IMR-90 (cell line): ENCODE measurements around the gene PAK5.

ENCODE experiments used
- CEBPB ChIP-seq: IDR thresholded peaks from 2 replicates; pipeline ENCODE4 v1.6.1; 2012; ENCODE audit warnings: low read depth, low read length, improper control_type of control experiment
- CHD1 ChIP-seq: IDR thresholded peaks from 2 replicates; pipeline ENCODE4 v1.6.1; 2012; ENCODE audit warnings: low read depth, low read length, improper control_type of control experiment
- FOS ChIP-seq: fragments of 150-350 bp; IDR thresholded peaks from 2 replicates; pipeline ENCODE4 v1.6.1; 2016; ENCODE audit warnings: low read depth, low read length
- MAFK ChIP-seq: IDR thresholded peaks from 2 replicates; pipeline ENCODE4 v1.6.1; 2012; ENCODE audit warnings: low read depth, low read length, improper control_type of control experiment
- MXI1 ChIP-seq: IDR thresholded peaks from 2 replicates; pipeline ENCODE4 v1.6.1; 2012; ENCODE audit warnings: low read depth, mild to moderate bottlenecking, low read length, moderate library complexity, borderline replicate concordance
- POLR2A ChIP-seq: IDR thresholded peaks from 2 replicates; pipeline ENCODE4 v1.6.1; 2012; ENCODE audit warnings: mild to moderate bottlenecking, low read depth, low read length
- RAD21 ChIP-seq: IDR thresholded peaks from 2 replicates; pipeline ENCODE4 v1.6.1; 2012; ENCODE audit warnings: low read length, improper control_type of control experiment
- RCOR1 ChIP-seq: IDR thresholded peaks from 2 replicates; pipeline ENCODE4 v1.6.1; 2012; ENCODE audit warnings: mild to moderate bottlenecking, low read length, improper control_type of control experiment; ENCODE audit not compliant: insufficient replicate concordance
- RFX5 ChIP-seq: IDR thresholded peaks from 2 replicates; pipeline ENCODE4 v1.8.0; 2012; ENCODE audit warnings: low read depth, mild to moderate bottlenecking, low read length, moderate library complexity
- SMC3 ChIP-seq: fragments of 150-350 bp; IDR thresholded peaks from 2 replicates; pipeline ENCODE4 v1.6.1; 2016; ENCODE audit warnings: low read depth, mild to moderate bottlenecking, antibody characterized with exemption, low read length, moderate library complexity
- TF ChIP-seq, protein P1 (sequence below): conservative IDR thresholded peaks from 2 replicates; pipeline ENCODE4 v1.5.1; 2012; ENCODE audit warnings: mild to moderate bottlenecking, low read depth, low read length, improper control_type of control experiment
- TF ChIP-seq, protein P2 (sequence below): fragments of 150-350 bp; IDR thresholded peaks from 2 replicates; pipeline ENCODE4 v1.6.1; 2017; ENCODE audit warnings: mild to moderate bottlenecking, antibody characterized with exemption, low read length, low read depth
- TF ChIP-seq, protein P3 (sequence below): fragments of 150-350 bp; IDR thresholded peaks from 2 replicates; pipeline ENCODE4 v1.6.1; 2016; ENCODE audit warnings: low read depth, mild to moderate bottlenecking, low read length, moderate library complexity, borderline replicate concordance

DNA sequence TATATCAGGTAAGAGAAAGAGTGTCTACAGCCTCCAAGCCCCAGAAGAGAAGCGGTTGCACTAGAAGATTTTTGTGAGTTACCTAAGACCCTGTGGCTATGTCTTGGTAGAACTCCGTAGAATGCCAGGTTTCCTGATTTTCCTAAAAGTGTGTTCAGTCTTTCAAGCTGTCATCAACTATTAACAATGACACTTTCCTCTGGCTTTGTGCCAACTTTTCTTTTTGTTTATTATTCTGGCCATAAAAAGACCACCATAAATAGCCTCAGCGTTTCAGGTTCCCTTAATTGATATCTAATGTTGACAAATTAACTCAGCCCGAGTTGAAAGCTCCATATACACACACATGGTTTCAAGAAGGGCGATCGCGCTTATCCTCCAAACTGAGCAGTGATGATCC is 1.2 kb downstream of the PAK5 start:
- TF ChIP-seq, protein P1, sequence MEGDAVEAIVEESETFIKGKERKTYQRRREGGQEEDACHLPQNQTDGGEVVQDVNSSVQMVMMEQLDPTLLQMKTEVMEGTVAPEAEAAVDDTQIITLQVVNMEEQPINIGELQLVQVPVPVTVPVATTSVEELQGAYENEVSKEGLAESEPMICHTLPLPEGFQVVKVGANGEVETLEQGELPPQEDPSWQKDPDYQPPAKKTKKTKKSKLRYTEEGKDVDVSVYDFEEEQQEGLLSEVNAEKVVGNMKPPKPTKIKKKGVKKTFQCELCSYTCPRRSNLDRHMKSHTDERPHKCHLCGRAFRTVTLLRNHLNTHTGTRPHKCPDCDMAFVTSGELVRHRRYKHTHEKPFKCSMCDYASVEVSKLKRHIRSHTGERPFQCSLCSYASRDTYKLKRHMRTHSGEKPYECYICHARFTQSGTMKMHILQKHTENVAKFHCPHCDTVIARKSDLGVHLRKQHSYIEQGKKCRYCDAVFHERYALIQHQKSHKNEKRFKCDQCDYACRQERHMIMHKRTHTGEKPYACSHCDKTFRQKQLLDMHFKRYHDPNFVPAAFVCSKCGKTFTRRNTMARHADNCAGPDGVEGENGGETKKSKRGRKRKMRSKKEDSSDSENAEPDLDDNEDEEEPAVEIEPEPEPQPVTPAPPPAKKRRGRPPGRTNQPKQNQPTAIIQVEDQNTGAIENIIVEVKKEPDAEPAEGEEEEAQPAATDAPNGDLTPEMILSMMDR, result no peak
- TF ChIP-seq POLR2A (no peak), FOS (no peak), RFX5 (no peak), CEBPB (no peak), MAFK (no peak), SMC3 (no peak), RCOR1 (no peak), RAD21 (no peak), MXI1 (no peak), CHD1 (no peak)
- TF ChIP-seq, protein P2, sequence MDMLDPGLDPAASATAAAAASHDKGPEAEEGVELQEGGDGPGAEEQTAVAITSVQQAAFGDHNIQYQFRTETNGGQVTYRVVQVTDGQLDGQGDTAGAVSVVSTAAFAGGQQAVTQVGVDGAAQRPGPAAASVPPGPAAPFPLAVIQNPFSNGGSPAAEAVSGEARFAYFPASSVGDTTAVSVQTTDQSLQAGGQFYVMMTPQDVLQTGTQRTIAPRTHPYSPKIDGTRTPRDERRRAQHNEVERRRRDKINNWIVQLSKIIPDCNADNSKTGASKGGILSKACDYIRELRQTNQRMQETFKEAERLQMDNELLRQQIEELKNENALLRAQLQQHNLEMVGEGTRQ, result no peak
- TF ChIP-seq, protein P3, sequence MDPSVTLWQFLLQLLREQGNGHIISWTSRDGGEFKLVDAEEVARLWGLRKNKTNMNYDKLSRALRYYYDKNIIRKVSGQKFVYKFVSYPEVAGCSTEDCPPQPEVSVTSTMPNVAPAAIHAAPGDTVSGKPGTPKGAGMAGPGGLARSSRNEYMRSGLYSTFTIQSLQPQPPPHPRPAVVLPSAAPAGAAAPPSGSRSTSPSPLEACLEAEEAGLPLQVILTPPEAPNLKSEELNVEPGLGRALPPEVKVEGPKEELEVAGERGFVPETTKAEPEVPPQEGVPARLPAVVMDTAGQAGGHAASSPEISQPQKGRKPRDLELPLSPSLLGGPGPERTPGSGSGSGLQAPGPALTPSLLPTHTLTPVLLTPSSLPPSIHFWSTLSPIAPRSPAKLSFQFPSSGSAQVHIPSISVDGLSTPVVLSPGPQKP, result no peak
